GM23338 (cell line): ENCODE data around the gene COL9A3. TPM values are rescaled to one million over a fixed set of nuclear protein-coding genes. Genes with fewer than 3 reads are reported as not detected.

Source experiments
- ATAC-seq: fragments of 200-7000 bp; cut with Tn5 transposase; 3 replicates; pipeline ENCODE4 v1.9.1; 2020
- DNase-seq: peaks from one replicate; pipeline ENCODE4 v3.0.0-alpha.2; 2015; ENCODE audit warnings: low spot score
- H2AFZ ChIP-seq: fragments of 200-600 bp; sonication (generic); 2 replicates; pipeline ENCODE4 v1.8.0; 2016; ENCODE audit warnings: antibody characterized with exemption, mild to moderate bottlenecking, moderate library complexity
- H3F3A ChIP-seq: fragments of 200-600 bp; sonication (generic); replicated peaks from 2 replicates; pipeline ENCODE4 v1.8.0; 2017; ENCODE audit warnings: antibody characterized with exemption, mixed run types, low read depth
- H3K27ac ChIP-seq: fragments of 200-600 bp; sonication (generic); 2 replicates; pipeline ENCODE4 v1.6.1; 2016; ENCODE audit warnings: low read depth
- H3K27me3 ChIP-seq: fragments of 200-600 bp; sonication (generic); 2 replicates; pipeline ENCODE4 v1.8.0; 2016; ENCODE audit warnings: mild to moderate bottlenecking, mixed run types, moderate library complexity; ENCODE audit not compliant: insufficient read depth
- H3K36me3 ChIP-seq: fragments of 200-600 bp; sonication (generic); 2 replicates; pipeline ENCODE4 v1.8.0; 2016; ENCODE audit warnings: mild to moderate bottlenecking; ENCODE audit not compliant: insufficient read depth
- H3K4me1 ChIP-seq: fragments of 200-600 bp; sonication (generic); 2 replicates; pipeline ENCODE4 v1.8.0; 2016; ENCODE audit warnings: mild to moderate bottlenecking, moderate library complexity; ENCODE audit not compliant: insufficient read depth
- H3K4me2 ChIP-seq: fragments of 200-600 bp; sonication (generic); 2 replicates; pipeline ENCODE4 v1.7.1; 2017; ENCODE audit warnings: mixed run types
- H3K4me3 ChIP-seq: fragments of 200-600 bp; sonication (generic); 2 replicates; pipeline ENCODE4 v1.6.1; 2016; ENCODE audit warnings: mixed run types
- H3K79me2 ChIP-seq: fragments of 200-600 bp; sonication (generic); replicated peaks from 2 replicates; pipeline ENCODE4 v1.8.0; 2017; ENCODE audit warnings: mild to moderate bottlenecking; ENCODE audit not compliant: insufficient read depth
- H3K9me2 ChIP-seq: fragments of 200-600 bp; sonication (generic); 2 replicates; pipeline ENCODE4 v1.8.0; 2017; ENCODE audit not compliant: insufficient read depth
- H4K20me1 ChIP-seq: fragments of 200-600 bp; sonication (generic); replicated peaks from 2 replicates; pipeline ENCODE4 v1.8.0; 2017; ENCODE audit warnings: mild to moderate bottlenecking; ENCODE audit not compliant: insufficient read depth
- H3K27ac Mint-ChIP-seq: 2 replicates; pipeline ENCODE4 v1.8.0; 2020; ENCODE audit warnings: inconsistent platforms, mild to moderate bottlenecking, moderate library complexity, mixed read lengths
- H3K27me3 Mint-ChIP-seq: 3 replicates; pipeline ENCODE4 v1.8.0; 2022; ENCODE audit warnings: low read depth, mild to moderate bottlenecking, moderate library complexity, mixed read lengths, inconsistent platforms; ENCODE audit not compliant: insufficient read depth, poor library complexity
- H3K36me3 Mint-ChIP-seq: 3 replicates; pipeline ENCODE4 v1.8.0; 2021; ENCODE audit warnings: low read depth, mild to moderate bottlenecking, inconsistent platforms, moderate library complexity, mixed read lengths
- H3K4me1 Mint-ChIP-seq: 3 replicates; pipeline ENCODE4 v1.8.0; 2020; ENCODE audit warnings: mild to moderate bottlenecking, inconsistent platforms, mixed read lengths
- H3K4me3 Mint-ChIP-seq: 3 replicates; pipeline ENCODE4 v1.8.0; 2021; ENCODE audit warnings: moderate library complexity, mild to moderate bottlenecking, inconsistent platforms, mixed read lengths
- H3K9me3 Mint-ChIP-seq: 3 replicates; pipeline ENCODE4 v1.8.0; 2020; ENCODE audit warnings: moderate library complexity, mild to moderate bottlenecking, inconsistent platforms, mixed read lengths
- CREB1 ChIP-seq: fragments of 250-450 bp; sonication (Bioruptor Pico); IDR thresholded peaks from 2 replicates; pipeline ENCODE4 v1.5.0; 2020; ENCODE audit warnings: low read depth, mild to moderate bottlenecking, moderate library complexity
- EZH2 ChIP-seq: fragments of 200-600 bp; sonication (generic); IDR thresholded peaks from one replicate; pipeline ENCODE4 v1.8.0; 2017; ENCODE audit warnings: antibody characterized with exemption, mild to moderate bottlenecking, low read depth; ENCODE audit not compliant: unreplicated experiment
- EZH2phosphoT487 ChIP-seq: fragments of 200-600 bp; sonication (generic); IDR thresholded peaks from one replicate; pipeline ENCODE4 v1.8.1; 2018; ENCODE audit warnings: antibody characterized with exemption; ENCODE audit not compliant: unreplicated experiment
- JUNB ChIP-seq: IDR thresholded peaks from one replicate; pipeline ENCODE4 v1.6.1; 2016; ENCODE audit warnings: antibody characterized with exemption; ENCODE audit not compliant: unreplicated experiment
- NANOG ChIP-seq: IDR thresholded peaks from 2 replicates; pipeline ENCODE4 v1.6.1; 2016; ENCODE audit warnings: antibody characterized with exemption, borderline replicate concordance
- POLR2AphosphoS5 ChIP-seq: IDR thresholded peaks from 2 replicates; pipeline ENCODE4 v1.6.1; 2016; ENCODE audit warnings: antibody characterized with exemption, low read depth
- STAT1 ChIP-seq: IDR thresholded peaks from one replicate; pipeline ENCODE4 v1.6.1; 2016; ENCODE audit warnings: antibody characterized with exemption; ENCODE audit not compliant: unreplicated experiment
- ZNF114 ChIP-seq: fragments of 250-450 bp; sonication (Bioruptor Pico); IDR thresholded peaks from 2 replicates; pipeline ENCODE4 v1.5.0; 2020; ENCODE audit warnings: mild to moderate bottlenecking, moderate library complexity
- ZNF331 ChIP-seq: fragments of 250-450 bp; sonication (Bioruptor Pico); IDR thresholded peaks from 2 replicates; pipeline ENCODE4 v1.5.0; 2020; ENCODE audit warnings: low read depth, mild to moderate bottlenecking, moderate library complexity
- ZNF462 ChIP-seq: fragments of 250-450 bp; sonication (Bioruptor Pico); IDR thresholded peaks from 2 replicates; pipeline ENCODE4 v1.5.0; 2020; ENCODE audit warnings: mild to moderate bottlenecking, moderate library complexity
- polyA plus RNA-seq: library from polyadenylated mRNA; unstranded; fragments of >200 nt; fragmentation: Nextera tagmentation; extraction: Ambion mirVana; gene quantifications from 2 replicates; pipeline ENCODE4 v1.2.1, GENCODE V29; 2016
- total RNA-seq: library from RNA; depleted of rRNA; stranded (reverse); fragments of >200 nt; shearing (Covaris generic); gene quantifications from 2 replicates; pipeline ENCODE4 v1.2.3, GENCODE V29; 2014

Gene COL9A3
- total and polyA plus RNA-seq, 2 experiments from 2014 or later = 74.9 to 113 TPM

GRCh38 chr20:62835931-62836861, 19.3 kb downstream of the COL9A3 start (continued):
- no peak for TF ChIP-seq ZNF462 (CRISPR knock-in tag)
- TF ChIP-seq EZH2 = no peak
- no peak for TF ChIP-seq NANOG
- TF ChIP-seq ZNF114 (CRISPR knock-in tag) = no peak
- no peak for TF ChIP-seq EZH2phosphoT487
- no peak for TF ChIP-seq CREB1 (CRISPR knock-in tag)
- TF ChIP-seq ZNF331 (CRISPR knock-in tag) = no peak
- no peak for TF ChIP-seq POLR2AphosphoS5

DNA sequence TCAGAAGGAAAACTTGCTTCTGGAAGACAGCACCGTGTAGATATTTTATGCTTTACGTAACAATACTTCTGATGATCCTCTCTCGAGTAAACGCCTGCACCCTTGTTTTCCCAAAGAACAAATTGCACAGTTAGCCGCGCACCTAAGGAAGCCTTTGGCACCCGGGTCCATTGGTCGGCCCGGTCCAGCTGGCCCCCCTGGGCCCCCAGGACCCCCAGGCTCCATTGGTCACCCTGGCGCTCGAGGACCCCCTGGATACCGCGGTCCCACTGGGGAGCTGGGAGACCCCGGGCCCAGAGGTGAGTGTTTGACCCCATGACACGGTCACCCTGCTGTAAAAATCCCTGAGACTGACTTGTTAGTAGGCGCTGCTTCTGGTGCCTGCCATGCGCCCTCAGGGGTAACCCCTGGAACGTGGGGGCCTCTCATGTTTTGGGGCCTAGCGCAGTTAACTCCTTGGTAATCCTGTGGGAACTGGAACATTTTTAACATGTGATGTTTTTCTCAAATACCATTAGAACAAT, 20.2 kb downstream of the COL9A3 start:
- H3K27ac Mint-ChIP-seq = no peak overlapping the region
- H3K27ac ChIP-seq = no peak overlapping the region
- H2AFZ ChIP-seq = no peak overlapping the region
- H3K4me1 ChIP-seq = no peaks in the 10 kb centered on the region
- H3K36me3 ChIP-seq = 0 out of 2 replicates have a peak, but pooled peaks cover 7% of the 10 kb centered on the region
- no peaks in the 10 kb centered on the region for H3K27me3 ChIP-seq
- H3K27me3 Mint-ChIP-seq = peaks cover 18% of the 10 kb centered on the region
- no peak overlapping the region for H3K4me2 ChIP-seq
- H3K4me3 ChIP-seq = no peak overlapping the region
- H3K79me2 ChIP-seq = no peaks in the 10 kb centered on the region
- no peaks in the 10 kb centered on the region for H4K20me1 ChIP-seq
- no peaks in the 10 kb centered on the region for H3K9me2 ChIP-seq
- peaks cover 35% of the 10 kb centered on the region for H3K36me3 Mint-ChIP-seq
- ATAC-seq (no peak), DNase-seq (no peak)
- H3K4me1 Mint-ChIP-seq = peaks cover 27% of the 10 kb centered on the region
- no peaks in the 10 kb centered on the region; the same call in 2 of the 3 replicates for H3K9me3 Mint-ChIP-seq
- no peaks in the 10 kb centered on the region for H3F3A ChIP-seq
- H3K4me3 Mint-ChIP-seq = no peak overlapping the region
- no peak for TF ChIP-seq POLR2AphosphoS5
- no peak for TF ChIP-seq ZNF114 (CRISPR knock-in tag)
- no peak for TF ChIP-seq STAT1
- TF ChIP-seq CREB1 (CRISPR knock-in tag) = no peak
- no peak for TF ChIP-seq JUNB
- TF ChIP-seq EZH2 = no peak
- no peak for TF ChIP-seq NANOG
